ENCODE data around the gene PCBP4.

Gene PCBP4

GRCh38 chr3:51971350-51971749 is 4.1 kb upstream of the PCBP4 start:
- DNase-seq (ENCODE audit: low read depth in 2 of 2): no peak

DNA sequence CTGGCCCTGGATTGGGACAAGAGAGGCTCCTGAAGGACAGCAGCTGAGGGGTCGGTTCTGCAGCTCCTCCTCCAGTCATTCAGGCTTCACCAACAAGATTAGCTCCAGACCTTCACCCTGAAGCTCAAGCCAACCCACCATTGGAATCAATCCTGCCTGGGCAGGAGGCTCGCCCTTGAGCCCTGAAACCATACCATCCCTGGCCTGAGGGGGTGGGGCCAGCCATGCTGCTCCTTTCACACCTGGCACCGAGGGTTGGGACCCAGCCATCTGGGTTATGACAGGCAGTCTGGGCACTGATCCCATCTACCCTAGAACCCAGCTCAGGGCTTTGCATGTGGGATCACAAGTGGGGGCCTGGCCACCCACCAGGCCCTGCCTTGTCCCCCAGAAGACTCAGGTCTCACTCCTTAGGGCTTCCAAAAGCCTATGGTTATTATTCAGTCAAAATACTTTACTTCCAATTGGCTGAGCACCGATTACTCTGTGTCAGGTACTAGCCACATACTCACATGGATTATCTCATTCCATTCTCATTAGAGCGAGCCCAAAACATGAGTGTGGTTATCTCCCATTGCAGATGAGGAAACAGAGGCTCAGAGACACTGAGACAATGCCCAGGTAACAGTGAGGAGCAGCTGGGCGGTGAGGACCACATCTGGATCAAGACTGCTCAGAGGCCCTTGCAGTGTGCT is 3.5 kb upstream of the PCBP4 start:
- DNase-seq (ENCODE audit: low read depth in 2 of 2): no peak

DNA sequence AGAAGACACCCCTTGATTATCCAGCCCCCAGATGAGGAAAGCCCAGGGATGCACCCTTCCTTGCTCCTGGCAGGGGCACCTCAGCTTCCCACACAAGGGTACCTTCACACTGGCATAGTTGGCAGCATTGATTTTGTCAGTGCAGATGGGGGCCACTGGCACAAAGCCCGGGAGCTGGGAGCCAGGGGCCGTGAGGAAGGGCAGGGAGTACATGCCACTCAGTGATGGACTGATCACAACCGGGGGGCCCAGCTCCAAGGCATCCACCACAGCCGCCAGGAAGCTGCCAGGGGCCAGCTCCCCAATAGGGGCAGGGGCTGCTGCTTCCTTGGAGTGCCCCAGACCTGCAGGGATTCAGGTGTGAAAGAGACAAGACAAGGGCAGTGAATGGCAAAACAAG is 2.6 kb upstream of the PCBP4 start:
- no peak for DNase-seq (ENCODE audit: low read depth in 2 of 2)

DNA sequence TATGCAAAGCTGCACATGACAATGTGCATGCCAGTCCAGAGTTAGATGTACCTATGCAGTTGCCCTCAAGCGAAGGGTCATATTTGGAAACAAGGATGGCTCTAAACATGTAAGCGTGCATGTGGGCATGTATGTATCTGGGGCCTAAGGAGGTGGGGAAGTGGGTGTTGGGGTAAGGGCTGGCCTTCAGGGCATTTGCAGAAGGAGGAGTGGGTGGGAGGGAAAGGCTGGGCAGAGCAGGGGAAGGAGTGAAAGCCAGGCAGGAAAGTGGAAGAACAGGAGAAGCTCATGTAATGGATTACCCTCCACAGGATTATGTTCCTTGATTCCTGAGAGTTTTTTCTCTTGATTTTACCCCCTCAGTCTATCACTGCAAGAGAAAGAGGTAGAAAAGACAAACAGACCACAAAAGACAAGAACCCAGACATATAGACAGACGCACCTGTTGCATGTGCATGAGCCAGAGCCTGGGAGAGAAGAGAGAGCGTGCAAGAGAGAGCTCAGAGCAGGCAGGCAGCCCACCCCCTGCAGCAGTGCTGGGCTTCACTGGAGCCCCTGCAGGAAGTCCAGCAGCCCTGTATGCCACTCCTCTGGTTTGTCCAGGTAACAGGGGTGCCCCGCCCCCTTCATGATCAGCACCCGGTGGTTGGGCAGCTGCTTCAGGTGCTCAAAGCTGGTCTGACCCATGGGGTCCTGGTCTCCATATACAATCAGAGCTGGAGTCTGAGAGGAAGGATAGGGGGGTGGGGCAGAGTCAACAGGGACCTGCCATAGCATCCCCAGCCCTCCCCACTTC is 1.8 kb upstream of the PCBP4 start:
- no peak for DNase-seq (ENCODE audit: low read depth in 2 of 2)

DNA sequence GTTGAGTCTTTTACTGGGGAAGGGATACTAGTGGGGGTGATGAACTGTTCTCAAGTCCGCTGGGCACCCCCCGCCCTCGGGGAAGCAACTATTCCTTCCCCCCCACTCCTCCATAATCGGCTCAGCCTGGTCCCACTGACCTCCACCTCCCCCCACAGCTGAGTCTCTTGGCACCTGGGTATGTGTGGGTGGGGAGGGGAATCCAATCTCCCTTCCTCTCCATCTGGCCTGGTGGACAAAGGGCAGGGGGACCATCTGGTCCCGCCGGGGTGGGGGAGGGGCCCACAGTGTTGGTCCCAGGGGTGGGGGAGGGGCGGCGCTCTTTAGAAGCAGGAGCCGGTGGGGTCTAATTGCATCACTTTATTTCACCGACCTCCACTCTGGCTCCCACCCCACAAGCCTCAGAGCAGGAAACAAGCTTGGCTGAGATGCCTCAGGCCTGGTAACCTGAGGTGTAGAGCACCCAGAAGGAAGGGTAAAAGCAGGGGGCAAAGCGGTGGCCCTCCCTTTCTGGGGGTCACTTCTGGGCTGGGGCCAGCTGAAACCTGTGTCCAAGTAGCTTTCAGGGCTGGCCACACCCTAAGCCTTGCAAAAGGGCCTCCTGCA is 1.0 kb upstream of the PCBP4 start:
- DNase-seq (ENCODE audit: low read depth in 2 of 2): no peak

GRCh38 chr3:51966922-51967383 is 301 bp downstream of the PCBP4 start:
- DNase-seq (ENCODE audit: low read depth in 2 of 2): no peak

DNA sequence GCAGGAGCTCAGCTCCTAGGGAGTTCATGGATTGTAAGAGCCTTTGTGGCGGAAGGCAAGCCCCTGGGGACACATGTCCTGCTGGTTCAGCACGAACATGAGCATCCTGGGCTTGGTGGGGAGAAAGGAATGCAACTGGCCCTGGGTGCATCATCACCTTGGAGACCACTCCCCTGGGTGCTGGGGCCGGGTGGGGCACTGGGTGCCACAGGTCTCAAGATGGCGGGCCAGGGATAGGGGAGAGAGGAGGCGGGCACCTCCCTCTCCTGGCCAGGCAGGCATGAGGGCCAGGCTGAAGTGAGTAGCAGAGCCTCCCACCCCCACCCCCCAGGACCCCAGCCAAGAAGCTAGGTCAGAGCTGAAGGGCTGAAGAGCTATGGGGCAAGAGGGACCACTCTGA is 768 bp downstream of the PCBP4 start:
- DNase-seq (ENCODE audit: low read depth in 2 of 2): no peak

DNA sequence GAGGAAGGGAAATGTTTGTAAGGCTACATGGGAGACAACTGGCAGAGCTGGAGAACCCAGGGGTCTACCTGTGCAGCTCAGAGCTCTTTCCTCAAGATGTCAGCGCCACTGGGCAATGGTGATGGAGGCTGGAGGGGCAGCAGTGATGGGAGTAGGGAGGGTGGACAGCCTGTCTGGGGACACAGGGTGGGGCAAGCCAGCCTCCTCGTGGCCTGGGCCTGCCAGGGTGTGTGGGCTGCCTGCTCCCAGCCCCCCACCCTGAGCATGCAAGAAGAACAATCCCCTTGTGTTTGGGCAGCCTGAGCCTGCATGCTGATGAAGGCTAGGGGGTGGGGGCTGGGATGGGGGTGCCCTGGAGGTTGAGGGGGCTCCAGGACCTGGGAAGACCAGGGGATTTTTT is 1.2 kb downstream of the PCBP4 start:
- no peak for DNase-seq (ENCODE audit: low read depth in 2 of 2)

DNA sequence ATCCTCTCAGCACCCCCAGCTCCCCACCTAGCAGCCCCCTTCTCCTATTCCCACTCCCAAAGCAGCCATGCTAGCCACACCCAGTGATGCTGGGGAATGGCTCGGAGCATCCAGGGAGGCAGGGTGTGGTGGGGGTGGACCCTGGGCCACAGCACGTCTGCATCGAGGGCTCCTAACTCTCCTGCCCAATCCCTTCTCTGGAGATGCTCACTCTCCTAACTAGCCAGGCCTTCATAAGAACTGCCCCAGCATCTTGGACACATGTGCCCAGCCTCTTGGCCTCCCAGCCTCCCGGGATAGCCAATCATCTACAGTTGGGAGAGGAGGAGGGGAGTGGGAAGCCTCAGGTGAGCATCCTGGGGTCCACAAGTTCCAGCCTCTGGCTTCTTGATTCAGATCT is 2.7 kb downstream of the PCBP4 start:
- DNase-seq (ENCODE audit: low read depth in 2 of 2): no peak

GRCh38 chr3:51963951-51964451 is 3.3 kb downstream of the PCBP4 start:
- no peak for DNase-seq (ENCODE audit: low read depth in 2 of 2)

DNA sequence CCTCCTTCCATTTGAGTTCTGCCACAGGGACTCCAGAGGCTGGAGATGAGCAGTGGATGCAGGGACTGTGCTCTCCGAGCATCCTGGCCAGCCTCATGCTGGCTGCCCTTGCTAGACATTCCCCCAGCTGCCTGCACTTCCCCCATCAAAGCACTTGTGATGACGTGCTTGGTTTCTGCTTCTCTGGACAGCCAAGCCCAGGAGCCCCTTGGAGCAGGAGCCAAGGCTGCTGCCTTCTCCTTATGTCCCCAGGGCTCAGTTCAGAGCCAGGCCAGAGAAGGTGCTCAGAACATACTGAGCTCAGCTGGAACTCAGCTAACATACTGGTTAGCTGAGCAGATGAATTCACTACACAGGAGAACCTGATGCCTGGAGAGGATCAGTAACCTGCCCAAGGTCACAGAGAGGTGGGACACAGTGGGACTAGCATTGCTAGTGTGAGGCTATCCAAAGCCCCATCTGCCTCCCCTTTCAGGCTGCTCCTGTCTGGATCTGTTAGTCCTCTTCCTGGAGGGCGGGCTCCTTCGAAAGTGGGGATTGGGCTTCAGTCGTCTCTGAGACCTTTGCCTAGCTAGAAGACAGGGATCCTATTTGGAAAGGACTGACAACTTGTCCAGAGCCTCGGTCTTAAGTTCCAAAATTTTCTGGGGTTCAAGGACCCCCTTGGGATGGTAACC is 4.3 kb downstream of the PCBP4 start:
- no peak for DNase-seq (ENCODE audit: low read depth in 2 of 2)

- no peak for DNase-seq (ENCODE audit: low read depth in 2 of 2)
Measured at GRCh38 chr3:51961602-51962569, 5.4 kb downstream of the PCBP4 start.

GRCh38 chr3:51961011-51961410 is 6.2 kb downstream of the PCBP4 start:
- no peak for DNase-seq (ENCODE audit: low read depth in 2 of 2)

DNA sequence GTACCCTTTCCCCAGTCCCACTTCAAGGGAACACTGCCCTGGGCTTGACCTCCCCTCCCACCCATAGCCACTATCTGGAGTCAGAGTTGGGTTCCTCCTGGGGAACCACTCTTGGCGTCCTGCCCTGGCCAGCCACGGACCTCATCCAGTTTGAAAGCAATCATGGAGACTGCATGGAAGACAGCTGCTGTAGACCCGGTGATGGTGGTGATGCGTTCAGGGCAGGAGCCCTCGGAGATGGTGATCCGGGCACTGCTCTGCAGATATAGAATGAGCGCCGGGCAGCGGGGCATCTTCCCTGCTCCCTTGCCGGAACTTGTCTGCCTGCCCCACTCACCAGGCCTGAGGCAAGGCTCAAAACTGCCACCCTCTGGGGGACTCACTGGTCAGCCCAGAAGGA is 6.9 kb downstream of the PCBP4 start:
- no peak for DNase-seq (ENCODE audit: low read depth in 2 of 2)

- no peak for DNase-seq (ENCODE audit: low read depth in 2 of 2)
Measured at GRCh38 chr3:51959651-51960050, 7.6 kb downstream of the PCBP4 start.

DNA sequence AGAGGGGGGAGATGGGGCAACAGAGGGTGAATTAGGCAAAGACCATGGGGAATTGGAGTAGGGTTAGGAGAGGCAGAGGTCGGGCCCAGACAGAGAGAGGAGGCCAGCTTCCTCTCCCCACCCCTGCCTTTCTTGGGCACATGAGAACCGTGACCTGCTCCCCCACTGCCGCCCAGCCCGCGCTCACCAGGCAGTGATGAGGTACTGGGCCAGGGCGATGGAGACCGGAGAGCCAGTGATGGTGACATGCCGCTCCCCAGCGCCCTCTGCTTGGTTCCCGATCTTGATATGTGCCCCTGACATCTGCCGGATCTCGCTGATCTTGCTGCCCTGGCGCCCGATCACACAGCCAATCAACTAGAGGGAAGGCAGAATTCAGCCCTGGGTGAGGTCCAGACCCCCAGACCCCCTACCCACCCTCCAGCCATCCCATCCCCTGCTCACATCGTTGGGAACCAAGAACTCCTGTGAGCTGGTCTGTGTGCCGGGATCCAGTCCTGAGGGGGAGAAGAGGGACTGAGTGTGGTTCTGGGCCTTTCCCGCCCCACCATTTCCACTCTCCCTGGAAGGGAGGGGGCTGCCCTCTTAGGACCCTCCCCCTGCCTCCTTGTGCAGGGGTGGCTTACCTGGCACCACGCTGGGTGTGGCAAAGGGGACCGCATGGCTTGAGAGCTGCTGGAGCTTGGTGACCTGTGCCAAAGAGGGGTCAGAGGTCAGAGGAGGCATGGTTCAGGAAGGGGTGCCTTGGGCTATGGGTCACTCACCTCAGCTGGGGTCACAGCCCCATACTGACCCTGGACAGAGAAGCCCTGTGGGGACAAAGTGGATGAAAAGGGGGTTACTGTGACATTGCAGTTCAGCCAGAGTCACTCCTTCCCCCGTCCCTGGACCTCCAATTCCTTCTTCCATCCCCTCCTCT is 8.4 kb downstream of the PCBP4 start:
- no peak for DNase-seq (ENCODE audit: low read depth in 2 of 2)

GRCh38 chr3:51957520-51958205 is 9.6 kb downstream of the PCBP4 start:
- DNase-seq (ENCODE audit: low read depth in 2 of 2): no peak

DNA sequence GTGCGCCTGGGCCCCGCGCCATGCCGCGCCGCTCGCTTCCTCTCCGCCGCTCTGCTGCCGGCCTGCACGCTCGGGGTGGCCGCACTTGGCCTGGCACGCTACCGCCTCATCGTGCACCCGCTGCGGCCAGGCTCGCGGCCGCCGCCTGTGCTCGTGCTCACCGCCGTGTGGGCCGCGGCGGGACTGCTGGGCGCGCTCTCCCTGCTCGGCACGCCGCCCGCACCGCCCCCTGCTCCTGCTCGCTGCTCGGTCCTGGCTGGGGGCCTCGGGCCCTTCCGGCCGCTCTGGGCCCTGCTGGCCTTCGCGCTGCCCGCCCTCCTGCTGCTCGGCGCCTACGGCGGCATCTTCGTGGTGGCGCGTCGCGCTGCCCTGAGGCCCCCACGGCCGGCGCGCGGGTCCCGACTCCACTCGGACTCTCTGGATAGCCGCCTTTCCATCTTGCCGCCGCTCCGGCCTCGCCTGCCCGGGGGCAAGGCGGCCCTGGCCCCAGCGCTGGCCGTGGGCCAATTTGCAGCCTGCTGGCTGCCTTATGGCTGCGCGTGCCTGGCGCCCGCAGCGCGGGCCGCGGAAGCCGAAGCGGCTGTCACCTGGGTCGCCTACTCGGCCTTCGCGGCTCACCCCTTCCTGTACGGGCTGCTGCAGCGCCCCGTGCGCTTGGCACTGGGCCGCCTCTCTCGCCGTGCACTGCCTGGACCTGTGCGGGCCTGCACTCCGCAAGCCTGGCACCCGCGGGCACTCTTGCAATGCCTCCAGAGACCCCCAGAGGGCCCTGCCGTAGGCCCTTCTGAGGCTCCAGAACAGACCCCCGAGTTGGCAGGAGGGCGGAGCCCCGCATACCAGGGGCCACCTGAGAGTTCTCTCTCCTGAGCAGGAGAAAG is 11.1 kb downstream of the PCBP4 start:
- DNase-seq (ENCODE audit: low read depth in 2 of 2): no peak

Measured in stimulated activated CD4-positive, alpha-beta T cell treated with anti-CD3 and anti-CD28 coated beads, Interleukin-15, amount 100 ng/mL, for 48 hours (primary cell).